Measurements from ENCODE around the gene PUS7L.
A peak's percentile ranks its signal among the peaks of the same experiment; 100 is the strongest.

PUS7L gene

GRCh38 chr12:43728698-43729097, 29.9 kb downstream of the PUS7L start:
- Histone ChIP-seq H3K14ac (ENCODE audit: low read length) (no peak overlapping the region), H2BK120ac (ENCODE audit: insufficient read depth, low read length, poor library complexity) (no peak overlapping the region), H3K9ac (ENCODE audit: low read length) (no peak overlapping the region), H2BK12ac (ENCODE audit: low read length) (no peak overlapping the region), H3K4me3 (ENCODE audit: low read depth, low read length) (no peak overlapping the region), H2AK5ac (ENCODE audit: low read length) (no peak overlapping the region), H3K79me2 (ENCODE audit: control insufficient read depth, insufficient read depth, low read length, poor library complexity) (no peaks in the 10 kb centered on the region), H4K8ac (ENCODE audit: low read depth, low read length) (no peak overlapping the region), H3K9me3 (ENCODE audit: insufficient read depth, low read depth, low read length) (no peaks in the 10 kb centered on the region), H3K4me2 (ENCODE audit: low read length) (no peak overlapping the region), H3K79me1 (ENCODE audit: low read length) (no peaks in the 10 kb centered on the region), H3K4me1 (ENCODE audit: control insufficient read depth in 1 of 2, insufficient read depth in 2 of 2, low read length in 2 of 2) (no peaks in the 10 kb centered on the region), H3K4ac (ENCODE audit: low read depth, low read length) (no peak overlapping the region), H3K27me3 (ENCODE audit: insufficient read depth, low read length) (no peaks in the 10 kb centered on the region), H3K36me3 (ENCODE audit: control insufficient read depth in 1 of 2, insufficient read depth in 2 of 2, low read length in 2 of 2) (no peaks in the 10 kb centered on the region), H4K91ac (ENCODE audit: low read depth, low read length) (no peak overlapping the region), H3K18ac (ENCODE audit: low read length) (no peak overlapping the region), H2BK5ac (ENCODE audit: low read depth, low read length, poor library complexity) (no peak overlapping the region), H3K23ac (ENCODE audit: low read length) (no peak overlapping the region), H2AFZ (ENCODE audit: insufficient read depth, low read length, poor library complexity) (no peak overlapping the region), H3K27ac (ENCODE audit: low read depth, low read length) (no peak overlapping the region), H4K12ac (ENCODE audit: low read depth, low read length) (no peak overlapping the region)
- no CpG with 5 or more reads among the region's 1 CpG for WGBS (ENCODE audit: extremely low coverage, insufficient coverage, insufficient read length)
- DNase-seq = no peak

GRCh38 chr12:43728117-43728516, 30.5 kb downstream of the PUS7L start:
- no peaks in the 10 kb centered on the region for H3K79me1 ChIP-seq (ENCODE audit: low read length)
- no peak overlapping the region for H3K4me2 ChIP-seq (ENCODE audit: low read length)
- H4K8ac ChIP-seq (ENCODE audit: low read depth, low read length) = no peak overlapping the region
- H2AK5ac ChIP-seq (ENCODE audit: low read length) = no peak overlapping the region
- peak in 1 of 2 donors; percentile 40 for DNase-seq
- H3K4ac ChIP-seq (ENCODE audit: low read depth, low read length) = no peak overlapping the region
- H2BK12ac ChIP-seq (ENCODE audit: low read length) = no peak overlapping the region
- H3K36me3 ChIP-seq (ENCODE audit: control insufficient read depth in 1 of 2, insufficient read depth in 2 of 2, low read length in 2 of 2) = no peaks in the 10 kb centered on the region
- no peak overlapping the region for H3K14ac ChIP-seq (ENCODE audit: low read length)
- no CpG with 5 or more reads among the region's 2 CpGs for WGBS (ENCODE audit: extremely low coverage, insufficient coverage, insufficient read length)
- no peaks in the 10 kb centered on the region for H3K4me1 ChIP-seq (ENCODE audit: control insufficient read depth in 1 of 2, insufficient read depth in 2 of 2, low read length in 2 of 2)
- no peak overlapping the region for H3K27ac ChIP-seq (ENCODE audit: low read depth, low read length)
- H4K12ac ChIP-seq (ENCODE audit: low read depth, low read length) = no peak overlapping the region
- no peak overlapping the region for H4K91ac ChIP-seq (ENCODE audit: low read depth, low read length)
- H3K9me3 ChIP-seq (ENCODE audit: insufficient read depth, low read depth, low read length) = no peaks in the 10 kb centered on the region
- no peak overlapping the region for H3K23ac ChIP-seq (ENCODE audit: low read length)
- no peaks in the 10 kb centered on the region for H3K79me2 ChIP-seq (ENCODE audit: control insufficient read depth, insufficient read depth, low read length, poor library complexity)
- no peak overlapping the region for H3K18ac ChIP-seq (ENCODE audit: low read length)
- H2BK120ac ChIP-seq (ENCODE audit: insufficient read depth, low read length, poor library complexity) = no peak overlapping the region
- no peak overlapping the region for H3K4me3 ChIP-seq (ENCODE audit: low read depth, low read length)
- no peak overlapping the region for H3K9ac ChIP-seq (ENCODE audit: low read length)
- H2AFZ ChIP-seq (ENCODE audit: insufficient read depth, low read length, poor library complexity) = no peak overlapping the region
- no peaks in the 10 kb centered on the region for H3K27me3 ChIP-seq (ENCODE audit: insufficient read depth, low read length)
- H2BK5ac ChIP-seq (ENCODE audit: low read depth, low read length, poor library complexity) = no peak overlapping the region

- no peaks in the 10 kb centered on the region for H3K79me1 ChIP-seq (ENCODE audit: low read length)
- DNase-seq = no peak
- no peak overlapping the region for H3K18ac ChIP-seq (ENCODE audit: low read length)
- no peaks in the 10 kb centered on the region for H3K4me1 ChIP-seq (ENCODE audit: control insufficient read depth in 1 of 2, insufficient read depth in 2 of 2, low read length in 2 of 2)
- no peaks in the 10 kb centered on the region for H3K9me3 ChIP-seq (ENCODE audit: insufficient read depth, low read depth, low read length)
- no peaks in the 10 kb centered on the region for H3K27me3 ChIP-seq (ENCODE audit: insufficient read depth, low read length)
- no peak overlapping the region for H3K9ac ChIP-seq (ENCODE audit: low read length)
- H2AFZ ChIP-seq (ENCODE audit: insufficient read depth, low read length, poor library complexity) = no peak overlapping the region
- no peak overlapping the region for H3K4me2 ChIP-seq (ENCODE audit: low read length)
- no peak overlapping the region for H4K8ac ChIP-seq (ENCODE audit: low read depth, low read length)
- no peaks in the 10 kb centered on the region for H3K36me3 ChIP-seq (ENCODE audit: control insufficient read depth in 1 of 2, insufficient read depth in 2 of 2, low read length in 2 of 2)
- H3K27ac ChIP-seq (ENCODE audit: low read depth, low read length) = no peak overlapping the region
- H3K14ac ChIP-seq (ENCODE audit: low read length) = no peak overlapping the region
- H2BK5ac ChIP-seq (ENCODE audit: low read depth, low read length, poor library complexity) = no peak overlapping the region
- no peaks in the 10 kb centered on the region for H3K79me2 ChIP-seq (ENCODE audit: control insufficient read depth, insufficient read depth, low read length, poor library complexity)
- H3K4me3 ChIP-seq (ENCODE audit: low read depth, low read length) = no peak overlapping the region
- H2AK5ac ChIP-seq (ENCODE audit: low read length) = no peak overlapping the region
- H4K91ac ChIP-seq (ENCODE audit: low read depth, low read length) = no peak overlapping the region
- no peak overlapping the region for H3K23ac ChIP-seq (ENCODE audit: low read length)
- H4K12ac ChIP-seq (ENCODE audit: low read depth, low read length) = no peak overlapping the region
- H2BK120ac ChIP-seq (ENCODE audit: insufficient read depth, low read length, poor library complexity) = no peak overlapping the region
- no peak overlapping the region for H3K4ac ChIP-seq (ENCODE audit: low read depth, low read length)
- H2BK12ac ChIP-seq (ENCODE audit: low read length) = no peak overlapping the region
Measured at GRCh38 chr12:43723134-43723533, 35.5 kb downstream of the PUS7L start.

- DNase-seq = no peak
- H3K18ac ChIP-seq (ENCODE audit: low read length) = no peak overlapping the region
- no peak overlapping the region for H3K27ac ChIP-seq (ENCODE audit: low read depth, low read length)
- no peak overlapping the region for H2AFZ ChIP-seq (ENCODE audit: insufficient read depth, low read length, poor library complexity)
- no peaks in the 10 kb centered on the region for H3K36me3 ChIP-seq (ENCODE audit: control insufficient read depth in 1 of 2, insufficient read depth in 2 of 2, low read length in 2 of 2)
- H3K9me3 ChIP-seq (ENCODE audit: insufficient read depth, low read depth, low read length) = no peaks in the 10 kb centered on the region
- H2AK5ac ChIP-seq (ENCODE audit: low read length) = no peak overlapping the region
- no peak overlapping the region for H2BK12ac ChIP-seq (ENCODE audit: low read length)
- H3K4me1 ChIP-seq (ENCODE audit: control insufficient read depth in 1 of 2, insufficient read depth in 2 of 2, low read length in 2 of 2) = no peaks in the 10 kb centered on the region
- H3K27me3 ChIP-seq (ENCODE audit: insufficient read depth, low read length) = no peaks in the 10 kb centered on the region
- no peak overlapping the region for H4K8ac ChIP-seq (ENCODE audit: low read depth, low read length)
- no peak overlapping the region for H3K9ac ChIP-seq (ENCODE audit: low read length)
- H3K14ac ChIP-seq (ENCODE audit: low read length) = no peak overlapping the region
- H3K4me2 ChIP-seq (ENCODE audit: low read length) = no peak overlapping the region
- no peak overlapping the region for H3K4ac ChIP-seq (ENCODE audit: low read depth, low read length)
- no peak overlapping the region for H3K4me3 ChIP-seq (ENCODE audit: low read depth, low read length)
- H3K79me2 ChIP-seq (ENCODE audit: control insufficient read depth, insufficient read depth, low read length, poor library complexity) = no peaks in the 10 kb centered on the region
- H4K12ac ChIP-seq (ENCODE audit: low read depth, low read length) = no peak overlapping the region
- H3K23ac ChIP-seq (ENCODE audit: low read length) = no peak overlapping the region
- H4K91ac ChIP-seq (ENCODE audit: low read depth, low read length) = no peak overlapping the region
- no peak overlapping the region for H2BK120ac ChIP-seq (ENCODE audit: insufficient read depth, low read length, poor library complexity)
- no peak overlapping the region for H2BK5ac ChIP-seq (ENCODE audit: low read depth, low read length, poor library complexity)
- H3K79me1 ChIP-seq (ENCODE audit: low read length) = no peaks in the 10 kb centered on the region
Measured at GRCh38 chr12:43722621-43723020, 36.0 kb downstream of the PUS7L start.

GRCh38 chr12:43711348-43711747, 47.2 kb downstream of the PUS7L start:
- H3K79me1 ChIP-seq (ENCODE audit: low read length) = no peaks in the 10 kb centered on the region
- no peak overlapping the region for H4K8ac ChIP-seq (ENCODE audit: low read depth, low read length)
- H4K91ac ChIP-seq (ENCODE audit: low read depth, low read length) = no peak overlapping the region
- H3K4me2 ChIP-seq (ENCODE audit: low read length) = no peak overlapping the region
- no peak overlapping the region for H2BK12ac ChIP-seq (ENCODE audit: low read length)
- no peak overlapping the region for H2AFZ ChIP-seq (ENCODE audit: insufficient read depth, low read length, poor library complexity)
- H3K27me3 ChIP-seq (ENCODE audit: insufficient read depth, low read length) = no peaks in the 10 kb centered on the region
- no CpG with 5 or more reads among the region's 2 CpGs for WGBS (ENCODE audit: extremely low coverage, insufficient coverage, insufficient read length)
- peak; percentile 56 to 70 for DNase-seq
- no peak overlapping the region for H4K12ac ChIP-seq (ENCODE audit: low read depth, low read length)
- H2BK120ac ChIP-seq (ENCODE audit: insufficient read depth, low read length, poor library complexity) = no peak overlapping the region
- H3K27ac ChIP-seq (ENCODE audit: low read depth, low read length) = no peak overlapping the region
- H3K79me2 ChIP-seq (ENCODE audit: control insufficient read depth, insufficient read depth, low read length, poor library complexity) = no peaks in the 10 kb centered on the region
- no peak overlapping the region for H2AK5ac ChIP-seq (ENCODE audit: low read length)
- no peak overlapping the region for H3K18ac ChIP-seq (ENCODE audit: low read length)
- no peak overlapping the region for H2BK5ac ChIP-seq (ENCODE audit: low read depth, low read length, poor library complexity)
- no peak overlapping the region for H3K14ac ChIP-seq (ENCODE audit: low read length)
- H3K23ac ChIP-seq (ENCODE audit: low read length) = no peak overlapping the region
- H3K4me3 ChIP-seq (ENCODE audit: low read depth, low read length) = no peak overlapping the region
- H3K9ac ChIP-seq (ENCODE audit: low read length) = no peak overlapping the region
- peaks cover 1% of the 10 kb centered on the region for H3K9me3 ChIP-seq (ENCODE audit: insufficient read depth, low read depth, low read length)
- no peaks in the 10 kb centered on the region for H3K36me3 ChIP-seq (ENCODE audit: control insufficient read depth in 1 of 2, insufficient read depth in 2 of 2, low read length in 2 of 2)
- H3K4ac ChIP-seq (ENCODE audit: low read depth, low read length) = no peak overlapping the region
- no peaks in the 10 kb centered on the region for H3K4me1 ChIP-seq (ENCODE audit: control insufficient read depth in 1 of 2, insufficient read depth in 2 of 2, low read length in 2 of 2)

Data from trophoblast cell (in vitro differentiated cells and primary cell).